Tibial nerve (tissue), 4 donors: ENCODE results near the gene BATF.

Experiments
- EP300 ChIP-seq, 2 donors: sonication (generic); formaldehyde crosslinking; IDR thresholded peaks; one replicate each; pipeline ENCODE4 v1.6.1; 2017; ENCODE audit warnings: antibody characterized with exemption in 2 of 2, mild to moderate bottlenecking in 1 of 2
- POLR2A ChIP-seq, 2 donors: fragments of 450-650 bp; IDR thresholded peaks; one replicate each; pipeline ENCODE4 v1.6.1; 2017; ENCODE audit warnings: antibody characterized with exemption in 2 of 2, mild to moderate bottlenecking in 2 of 2, moderate library complexity in 2 of 2
- TF ChIP-seq, protein P1 (sequence below), 5 experiments: fragments of 200-600 bp in 3 of 5; fragments of 450-650 bp in 2 of 5; sonication (generic) in 3 of 5; IDR thresholded peaks; one replicate each; pipeline ENCODE4 v1.5.1; 2016 to 2019; ENCODE audit warnings: antibody characterized with exemption in 5 of 5, mild to moderate bottlenecking in 3 of 5, moderate library complexity in 2 of 5

- TF ChIP-seq, protein P1, sequence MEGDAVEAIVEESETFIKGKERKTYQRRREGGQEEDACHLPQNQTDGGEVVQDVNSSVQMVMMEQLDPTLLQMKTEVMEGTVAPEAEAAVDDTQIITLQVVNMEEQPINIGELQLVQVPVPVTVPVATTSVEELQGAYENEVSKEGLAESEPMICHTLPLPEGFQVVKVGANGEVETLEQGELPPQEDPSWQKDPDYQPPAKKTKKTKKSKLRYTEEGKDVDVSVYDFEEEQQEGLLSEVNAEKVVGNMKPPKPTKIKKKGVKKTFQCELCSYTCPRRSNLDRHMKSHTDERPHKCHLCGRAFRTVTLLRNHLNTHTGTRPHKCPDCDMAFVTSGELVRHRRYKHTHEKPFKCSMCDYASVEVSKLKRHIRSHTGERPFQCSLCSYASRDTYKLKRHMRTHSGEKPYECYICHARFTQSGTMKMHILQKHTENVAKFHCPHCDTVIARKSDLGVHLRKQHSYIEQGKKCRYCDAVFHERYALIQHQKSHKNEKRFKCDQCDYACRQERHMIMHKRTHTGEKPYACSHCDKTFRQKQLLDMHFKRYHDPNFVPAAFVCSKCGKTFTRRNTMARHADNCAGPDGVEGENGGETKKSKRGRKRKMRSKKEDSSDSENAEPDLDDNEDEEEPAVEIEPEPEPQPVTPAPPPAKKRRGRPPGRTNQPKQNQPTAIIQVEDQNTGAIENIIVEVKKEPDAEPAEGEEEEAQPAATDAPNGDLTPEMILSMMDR (IDR thresholded peaks at IDR 0.05) = no peak
- TF ChIP-seq EP300 (IDR thresholded peaks at IDR 0.05) = no peak
- TF ChIP-seq POLR2A (IDR thresholded peaks at IDR 0.05) = no peak
Measured at GRCh38 chr14:75519394-75519793, 2.9 kb upstream of the BATF start.
